MCF 10A (cell line): Measurements from ENCODE around the gene CYP2A13. TPM values are rescaled to one million over a fixed set of nuclear protein-coding genes. Genes with fewer than 3 reads are reported as not detected.
A peak's percentile ranks its signal among the peaks of the same experiment; 100 is the strongest.

ENCODE experiments used
- BruUV-seq: library from RNA; stranded (reverse); fragments of 400-500 nt; replicated peaks from 2 replicates; lab custom pipeline; 2021; lab: Mats Ljungman, UMichigan
- CTCF ChIA-PET: fragments of 300-600 bp; sonication (Branson Sonifier 250); formaldehyde crosslinking; extraction: SDS; loops from one replicate; lab custom pipeline; 2021; ENCODE audit warnings: antibody characterized with exemption, inconsistent platforms; lab: Yijun Ruan, JAX
- POLR2A ChIA-PET: fragments of 300-600, 350-650 bp; sonication (Branson Sonifier 250); formaldehyde crosslinking; extraction: SDS; loops from one replicate; lab custom pipeline; 2020; ENCODE audit warnings: antibody characterized with exemption, inconsistent platforms; lab: Yijun Ruan, JAX
- DNase-seq: peaks from one replicate; pipeline ENCODE4 v3.0.0-alpha.2; 2018; ENCODE audit not compliant: unreplicated experiment
- H3K27ac Mint-ChIP-seq: one replicate; pipeline ENCODE4 v1.8.0; 2022; ENCODE audit warnings: mild to moderate bottlenecking, low read depth, mixed read lengths; ENCODE audit not compliant: unreplicated experiment
- H3K27me3 Mint-ChIP-seq: one replicate; pipeline ENCODE4 v1.8.0; 2022; ENCODE audit warnings: mixed read lengths; ENCODE audit not compliant: insufficient read depth, unreplicated experiment
- H3K36me3 Mint-ChIP-seq: one replicate; pipeline ENCODE4 v1.8.0; 2022; ENCODE audit warnings: mild to moderate bottlenecking, moderate library complexity, mixed read lengths; ENCODE audit not compliant: insufficient read depth, unreplicated experiment
- H3K4me1 Mint-ChIP-seq: one replicate; pipeline ENCODE4 v1.8.0; 2022; ENCODE audit warnings: mixed read lengths; ENCODE audit not compliant: insufficient read depth, unreplicated experiment
- H3K4me3 Mint-ChIP-seq: one replicate; pipeline ENCODE4 v1.8.0; 2022; ENCODE audit warnings: mild to moderate bottlenecking, moderate library complexity, mixed read lengths; ENCODE audit not compliant: unreplicated experiment
- H3K9me3 Mint-ChIP-seq: one replicate; pipeline ENCODE4 v1.8.0; 2022; ENCODE audit warnings: mixed read lengths; ENCODE audit not compliant: unreplicated experiment
- intact Hi-C: fragments of 100-400 bp; cut with micrococcal nuclease; formaldehyde crosslinking; loops from 2 replicates; pipeline ENCODE4 v1.14.1; 2022
- total RNA-seq: library from RNA; stranded (reverse); gene quantifications from 2 replicates; pipeline ENCODE4 v1.2.3, GENCODE V29; 2022
- TF ChIP-seq, protein P1 (sequence below): fragments of 200-600 bp; IDR thresholded peaks from one replicate; pipeline ENCODE4 v1.8.0; 2022; ENCODE audit warnings: antibody characterized with exemption, mild to moderate bottlenecking; ENCODE audit not compliant: unreplicated experiment

The CYP2A13 gene
- total RNA-seq, 1 experiment from 2014 or later: not detected

- Mint-ChIP-seq H3K36me3 (no peaks in the 10 kb centered on the region), H3K9me3 (no peaks in the 10 kb centered on the region), H3K4me1 (peaks cover 16% of the 10 kb centered on the region), H3K27ac (no peak overlapping the region), H3K4me3 (no peak overlapping the region), H3K27me3 (peaks cover 25% of the 10 kb centered on the region)
- BruUV-seq: no TSS peak
- intact Hi-C loops: no loop called here
- CTCF ChIA-PET: no interaction called here
- POLR2A ChIA-PET: no interaction called here
- DNase-seq: no peak
- TF ChIP-seq, protein P1, sequence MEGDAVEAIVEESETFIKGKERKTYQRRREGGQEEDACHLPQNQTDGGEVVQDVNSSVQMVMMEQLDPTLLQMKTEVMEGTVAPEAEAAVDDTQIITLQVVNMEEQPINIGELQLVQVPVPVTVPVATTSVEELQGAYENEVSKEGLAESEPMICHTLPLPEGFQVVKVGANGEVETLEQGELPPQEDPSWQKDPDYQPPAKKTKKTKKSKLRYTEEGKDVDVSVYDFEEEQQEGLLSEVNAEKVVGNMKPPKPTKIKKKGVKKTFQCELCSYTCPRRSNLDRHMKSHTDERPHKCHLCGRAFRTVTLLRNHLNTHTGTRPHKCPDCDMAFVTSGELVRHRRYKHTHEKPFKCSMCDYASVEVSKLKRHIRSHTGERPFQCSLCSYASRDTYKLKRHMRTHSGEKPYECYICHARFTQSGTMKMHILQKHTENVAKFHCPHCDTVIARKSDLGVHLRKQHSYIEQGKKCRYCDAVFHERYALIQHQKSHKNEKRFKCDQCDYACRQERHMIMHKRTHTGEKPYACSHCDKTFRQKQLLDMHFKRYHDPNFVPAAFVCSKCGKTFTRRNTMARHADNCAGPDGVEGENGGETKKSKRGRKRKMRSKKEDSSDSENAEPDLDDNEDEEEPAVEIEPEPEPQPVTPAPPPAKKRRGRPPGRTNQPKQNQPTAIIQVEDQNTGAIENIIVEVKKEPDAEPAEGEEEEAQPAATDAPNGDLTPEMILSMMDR: no peak
Measured at GRCh38 chr19:41136636-41137455, 48.6 kb downstream of the CYP2A13 start.

DNA sequence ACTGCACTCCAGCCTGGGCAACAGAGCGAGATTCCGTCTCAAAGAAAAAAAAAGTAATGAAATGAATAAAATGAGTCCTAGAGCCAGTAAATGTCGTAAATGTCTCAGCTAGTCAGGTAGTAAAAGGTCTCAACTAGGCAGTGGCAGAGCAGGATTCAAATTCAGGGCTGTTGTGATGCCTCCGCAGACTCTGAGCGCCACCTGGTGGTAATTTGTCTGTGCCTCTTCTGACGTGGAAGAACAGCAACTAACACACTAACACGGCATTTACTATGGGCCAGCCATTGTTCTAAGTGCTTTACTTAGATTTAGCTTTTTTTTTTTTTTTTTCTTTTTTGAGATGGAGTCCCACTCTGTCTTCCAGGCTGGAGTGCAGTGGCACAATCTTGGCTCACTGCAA lies 56.2 kb downstream of the CYP2A13 start:
- Mint-ChIP-seq H3K4me1 (no peaks in the 10 kb centered on the region), H3K27me3 (peaks cover 36% of the 10 kb centered on the region), H3K4me3 (no peak overlapping the region), H3K36me3 (no peaks in the 10 kb centered on the region), H3K27ac (no peak overlapping the region), H3K9me3 (no peaks in the 10 kb centered on the region)
- ChIA-PET CTCF (interaction anchor here (0.5 to 4.3 kb wide), 27 partner anchors 11 to 1002 kb away, joined by 3 to 25 read pairs (median 4); no protein-coding TSS in a partner anchor), POLR2A (no interaction called here)
- TF ChIP-seq, protein P1: peak; percentile 79
- intact Hi-C loops: loop anchor here (1.0 to 5.0 kb wide), 4 partner anchors 17 to 481 kb away; no protein-coding TSS in a partner anchor
- BruUV-seq: no TSS peak
- DNase-seq: peak; percentile 84

Other genes with a start within 250 kb of the CYP2A13 start
- not detected in 2 replicates for gene CYP2A6, start 238.0 kb upstream of the CYP2A13 start, total RNA-seq
- gene CYP2A7, start 206.2 kb upstream of the CYP2A13 start, total RNA-seq: not detected in 2 replicates
- gene CYP2B6, start 97.2 kb upstream of the CYP2A13 start, total RNA-seq: not detected in 2 replicates
- not detected in 2 replicates for gene CYP2F1, start 26.0 kb downstream of the CYP2A13 start, total RNA-seq
- not detected in 2 replicates for gene CYP2S1, start 104.8 kb downstream of the CYP2A13 start, total RNA-seq
- gene AXL, start 130.8 kb downstream of the CYP2A13 start, total RNA-seq: 136 and 165 TPM in 2 replicates
- gene HNRNPUL1, start 175.9 kb downstream of the CYP2A13 start, total RNA-seq: 179 and 204 TPM in 2 replicates
- gene CCDC97, start 221.7 kb downstream of the CYP2A13 start, total RNA-seq: 25.0 and 28.5 TPM in 2 replicates